Keratinocyte (primary cell): ENCODE measurements around the gene RAB44. TPM values are rescaled to one million over a fixed set of nuclear protein-coding genes. Genes with fewer than 3 reads are reported as not detected.

Experiments
- DNase-seq: peaks from one replicate; pipeline ENCODE4 v3.0.0-alpha.2; 2011; ENCODE audit warnings: low read depth, missing footprints, low spot score
- FAIRE-seq: peaks from 2 replicates; lab custom pipeline; 2011; peaks lifted over from hg19 to GRCh38; lab: Jason Lieb, UNC
- H2AFZ ChIP-seq: 2 replicates; pipeline ENCODE4 v1.6.0; 2012; ENCODE audit warnings: low read length, control low read depth, inconsistent platforms; ENCODE audit not compliant: control insufficient read depth
- H3K27ac ChIP-seq: 2 replicates; pipeline ENCODE4 v1.5.1; 2011; ENCODE audit warnings: low read length; ENCODE audit not compliant: control insufficient read depth, insufficient read depth
- H3K27me3 ChIP-seq: 3 replicates; pipeline ENCODE4 v1.6.0; 2011; ENCODE audit warnings: low read length; ENCODE audit not compliant: control insufficient read depth, insufficient read depth; ENCODE audit errors: extremely low read depth
- H3K36me3 ChIP-seq, 2 experiments: 2 replicates in 1 of 2; 3 replicates in 1 of 2; pipeline ENCODE4 v1.5.1; 2011; ENCODE audit warnings: low read length in 2 of 2, mild to moderate bottlenecking in 1 of 2; ENCODE audit not compliant: control insufficient read depth in 2 of 2, insufficient read depth in 2 of 2; ENCODE audit errors: extremely low read depth in 1 of 2
- H3K4me1 ChIP-seq: 3 replicates; pipeline ENCODE4 v1.5.1; 2011; ENCODE audit warnings: low read length; ENCODE audit not compliant: control insufficient read depth, insufficient read depth; ENCODE audit errors: extremely low read depth
- H3K4me2 ChIP-seq: 3 replicates; pipeline ENCODE4 v1.6.0; 2011; ENCODE audit warnings: low read depth, low read length; ENCODE audit not compliant: control insufficient read depth, insufficient read depth; ENCODE audit errors: extremely low read depth
- H3K4me3 ChIP-seq, 3 experiments: fragments of 200-600 bp in 1 of 3; sonication (generic) in 1 of 3; 2 replicates in 2 of 3; 3 replicates in 1 of 3; pipeline ENCODE4 v1.5.1; 2011 to 2016; ENCODE audit warnings: low read length in 3 of 3, mild to moderate bottlenecking in 3 of 3, control low read depth in 2 of 3, inconsistent platforms in 1 of 3, low read depth in 1 of 3, mixed read lengths in 1 of 3, mixed run types in 1 of 3, moderate library complexity in 1 of 3; ENCODE audit not compliant: control insufficient read depth in 2 of 3, insufficient read depth in 2 of 3; ENCODE audit errors: extremely low read depth in 1 of 3
- H3K79me2 ChIP-seq: 2 replicates; pipeline ENCODE4 v1.6.0; 2012; ENCODE audit warnings: low read length; ENCODE audit not compliant: control insufficient read depth, insufficient read depth
- H3K9ac ChIP-seq: 3 replicates; pipeline ENCODE4 v1.6.0; 2011; ENCODE audit warnings: low read length; ENCODE audit not compliant: control insufficient read depth, insufficient read depth; ENCODE audit errors: extremely low read depth
- H3K9me1 ChIP-seq: 3 replicates; pipeline ENCODE4 v1.6.0; 2011; ENCODE audit warnings: low read length; ENCODE audit not compliant: control insufficient read depth, insufficient read depth; ENCODE audit errors: extremely low read depth
- H3K9me3 ChIP-seq: 2 replicates; pipeline ENCODE4 v1.5.1; 2012; ENCODE audit warnings: low read depth, low read length; ENCODE audit not compliant: control insufficient read depth
- H4K20me1 ChIP-seq: 3 replicates; pipeline ENCODE4 v1.6.0; 2011; ENCODE audit warnings: low read length; ENCODE audit not compliant: control insufficient read depth, insufficient read depth; ENCODE audit errors: extremely low read depth
- CTCF ChIP-seq, 3 experiments: IDR thresholded peaks in 1 of 3; conservative IDR thresholded peaks in 1 of 3; optimal IDR thresholded peaks in 1 of 3; 2 replicates in 2 of 3; 3 replicates in 1 of 3; pipeline versions ENCODE3 to v1.5.1; 2011; ENCODE audit warnings: low read length in 3 of 3, mild to moderate bottlenecking in 3 of 3, moderate library complexity in 2 of 3, control low read depth in 1 of 3, inconsistent platforms in 1 of 3; ENCODE audit not compliant: insufficient read depth in 2 of 3; ENCODE audit errors: extremely low read depth in 1 of 3
- EZH2 ChIP-seq: IDR thresholded peaks from one replicate; pipeline ENCODE4 v1.6.1; 2012; ENCODE audit warnings: inconsistent platforms, mild to moderate bottlenecking, low read length, moderate library complexity
- dilution Hi-C: fragments of 300-500 bp; cut with MboI; formaldehyde crosslinking; loops from one replicate; pipeline ENCODE4 v1.7.0; 2020; ENCODE audit warnings: low sequenced_read_pairs; ENCODE audit not compliant: extremely low pct_ligation_motif_present
- polyA plus RNA-seq, 5 experiments: library from polyadenylated mRNA; depleted of rRNA in 3 of 5; stranded (reverse) in 3 of 5; stranded (forward) in 1 of 5; unstranded in 1 of 5; fragments of >200 nt; gene quantifications; 1 replicate in 1 of 5; 2 replicates in 3 of 5; 3 replicates in 1 of 5; pipeline versions ENCODE4 v1.2.1 to v1.2.3, GENCODE V29; 2011 to 2012; ENCODE audit warnings: missing spikeins in 2 of 5, low read depth in 1 of 5, low replicate concordance in 1 of 5

Gene RAB44
- polyA plus RNA-seq, 1 donor (not counting 4 experiments of a cell fraction or from before 2014, with no cell fraction given), result 0.03 TPM

GRCh38 chr6:36779227-36779626 is 81.6 kb downstream of the RAB44 start:
- Histone ChIP-seq H3K9ac (no peak overlapping the region), H3K9me1 (no peaks in the 10 kb centered on the region), H4K20me1 (no peaks in the 10 kb centered on the region), H3K4me1 (peaks cover 8% of the 10 kb centered on the region), H2AFZ (no peak overlapping the region), H3K4me2 (no peak overlapping the region), H3K27ac (no peak overlapping the region), H3K79me2 (no peaks in the 10 kb centered on the region), H3K27me3 (peaks cover 13% of the 10 kb centered on the region), H3K9me3 (no peaks in the 10 kb centered on the region), H3K36me3 (no peaks in the 10 kb centered on the region), H3K4me3 (no peak overlapping the region)
- FAIRE-seq (no peak), DNase-seq (no peak)
- TF ChIP-seq CTCF (optimal IDR thresholded peaks at IDR 0.05 in 1 of 3, IDR thresholded peaks at IDR 0.05 in 1 of 3, conservative IDR thresholded peaks at IDR 0.05 in 1 of 3; ENCODE audit: extremely low read depth in 1 of 3, insufficient read depth in 2 of 3, low read length in 3 of 3), result no peak
- TF ChIP-seq EZH2, result no peak
- dilution Hi-C loops, result no loop called here

- Histone ChIP-seq H3K79me2 (no peaks in the 10 kb centered on the region), H3K4me3 (no peak overlapping the region), H3K9ac (no peak overlapping the region), H3K36me3 (no peaks in the 10 kb centered on the region), H3K27me3 (peaks cover 13% of the 10 kb centered on the region), H3K9me3 (no peaks in the 10 kb centered on the region), H3K27ac (no peak overlapping the region), H3K4me2 (no peak overlapping the region), H4K20me1 (no peaks in the 10 kb centered on the region), H2AFZ (no peak overlapping the region), H3K4me1 (peaks cover 8% of the 10 kb centered on the region), H3K9me1 (no peaks in the 10 kb centered on the region)
- no peak for DNase-seq
- TF ChIP-seq EZH2, result no peak
- TF ChIP-seq CTCF (optimal IDR thresholded peaks at IDR 0.05 in 1 of 3, IDR thresholded peaks at IDR 0.05 in 1 of 3, conservative IDR thresholded peaks at IDR 0.05 in 1 of 3; ENCODE audit: extremely low read depth in 1 of 3, insufficient read depth in 2 of 3, low read length in 3 of 3), result no peak
- dilution Hi-C loops, result no loop called here
- no peak for FAIRE-seq
Measured at GRCh38 chr6:36780442-36781177, 83.0 kb downstream of the RAB44 start.
